Naive thymus-derived CD8-positive, alpha-beta T cell (primary cell): ENCODE measurements around the gene CABLES2. TPM values are rescaled to one million over a fixed set of nuclear protein-coding genes. Genes with fewer than 3 reads are reported as not detected.

Experiments
- ATAC-seq, 2 donors: fragments of 150-1000 bp; cut with Tn5 transposase in 1 of 2; sonication (Bioruptor Pico), chemical (Tn5 transposase) in 1 of 2; 1 replicate in 1 of 2; 2 replicates in 1 of 2; pipeline ENCODE4 v1.10.0; 2021; ENCODE audit warnings: mild to moderate bottlenecking in 2 of 2, moderate library complexity in 2 of 2
- POLR2A ChIA-PET: fragments of 350-600 bp; sonication (Branson Sonifier 250); formaldehyde crosslinking; loops from one replicate; lab custom pipeline; 2021; ENCODE audit warnings: antibody characterized with exemption; lab: Charles Lee
- DNase-seq, 10 donors: peaks; one replicate each; pipeline versions ENCODE4 v3.0.0 to v3.0.0-alpha.2; 2020 to 2022
- H3K27ac Mint-ChIP-seq, 10 donors: one replicate each; pipeline ENCODE4 v1.8.0; 2020 to 2022; ENCODE audit warnings: mild to moderate bottlenecking in 10 of 10, mixed read lengths in 10 of 10, moderate library complexity in 4 of 10, inconsistent platforms in 1 of 10
- H3K27me3 Mint-ChIP-seq, 5 donors: one replicate each; pipeline ENCODE4 v1.8.0; 2021 to 2022; ENCODE audit warnings: mixed read lengths in 5 of 5
- H3K36me3 Mint-ChIP-seq, 3 donors: one replicate each; pipeline ENCODE4 v1.8.0; 2020 to 2022; ENCODE audit warnings: mixed read lengths in 3 of 3, mild to moderate bottlenecking in 2 of 3, inconsistent platforms in 1 of 3
- H3K4me1 Mint-ChIP-seq, 4 donors: one replicate each; pipeline ENCODE4 v1.8.0; 2021 to 2022; ENCODE audit warnings: mixed read lengths in 4 of 4
- H3K4me3 Mint-ChIP-seq, 10 donors: one replicate each; pipeline ENCODE4 v1.8.0; 2020 to 2022; ENCODE audit warnings: mild to moderate bottlenecking in 10 of 10, mixed read lengths in 10 of 10, moderate library complexity in 6 of 10, inconsistent platforms in 1 of 10
- H3K9me3 Mint-ChIP-seq, 9 donors: one replicate each; pipeline ENCODE4 v1.8.0; 2020 to 2022; ENCODE audit warnings: mixed read lengths in 9 of 9, mild to moderate bottlenecking in 3 of 9, inconsistent platforms in 1 of 9, moderate library complexity in 1 of 9
- polyA plus RNA-seq, 3 donors: library from polyadenylated mRNA; unstranded; fragments of 300-500 nt; fragmentation: Illumina TruSeq; gene quantifications; one replicate each; pipeline ENCODE4 v1.2.3, GENCODE V29; 2021
- total RNA-seq, 8 experiments: library from RNA in 2 of 8; stranded (reverse) in 2 of 8; gene quantifications; one replicate each; pipeline ENCODE4 v1.2.3 and lab custom pipeline; 2021 to 2026

CABLES2 gene
- total and polyA plus RNA-seq, 5 experiments from 2014 or later, result 0.83 to 6.4 (median 1.7) TPM

DNA sequence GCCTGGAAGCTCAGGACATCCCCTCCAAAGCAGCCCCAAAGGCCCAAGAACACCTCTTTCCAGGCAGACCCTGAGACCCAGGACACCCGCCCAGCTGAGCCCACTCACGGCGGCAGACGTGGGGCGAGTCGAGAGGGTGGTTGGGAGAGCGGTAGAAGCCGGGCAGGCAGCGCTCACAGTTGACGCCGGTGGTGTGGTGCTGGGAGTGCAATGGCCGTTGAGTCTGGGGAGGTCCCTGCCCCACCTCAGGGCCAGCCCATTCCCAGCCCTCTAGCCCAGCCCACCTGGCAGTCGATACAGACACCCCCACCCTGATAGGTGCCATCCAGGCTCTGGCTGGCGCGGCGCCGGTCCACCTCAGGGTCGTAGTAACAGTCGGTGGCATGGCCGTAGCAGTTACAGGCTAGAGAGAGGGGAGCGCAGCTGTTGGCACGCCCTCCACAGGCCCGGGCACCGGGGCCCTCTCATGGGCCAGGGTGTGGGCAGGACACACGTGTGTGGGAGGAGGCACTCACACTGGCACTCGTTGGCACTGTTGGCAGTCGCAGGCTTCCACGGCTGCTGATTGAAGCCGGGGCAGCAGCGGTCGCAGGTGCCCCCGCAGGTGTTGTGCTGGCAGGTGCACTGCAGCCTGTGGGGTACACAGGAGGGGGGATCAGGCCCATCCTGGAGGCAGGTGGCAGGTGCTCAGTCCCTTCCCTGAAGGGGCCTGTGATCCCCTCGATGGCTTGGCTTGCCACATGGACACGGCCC is 60.5 kb downstream of the CABLES2 start:
- Mint-ChIP-seq H3K4me3 (no peak overlapping the region), H3K27me3 (peaks cover 0 to 5% (median 3%) of the 10 kb centered on the region in 5 donors), H3K4me1 (peaks cover 0 to 2% (median 0%) of the 10 kb centered on the region in 4 donors), H3K9me3 (peaks cover 0 to 14% (median 4%) of the 10 kb centered on the region in 9 donors), H3K27ac (no peak overlapping the region), H3K36me3 (peaks cover 0 to 3% (median 0%) of the 10 kb centered on the region in 3 donors)
- DNase-seq, result no peak
- ATAC-seq, result no peak
- POLR2A ChIA-PET, result no interaction called here

DNA sequence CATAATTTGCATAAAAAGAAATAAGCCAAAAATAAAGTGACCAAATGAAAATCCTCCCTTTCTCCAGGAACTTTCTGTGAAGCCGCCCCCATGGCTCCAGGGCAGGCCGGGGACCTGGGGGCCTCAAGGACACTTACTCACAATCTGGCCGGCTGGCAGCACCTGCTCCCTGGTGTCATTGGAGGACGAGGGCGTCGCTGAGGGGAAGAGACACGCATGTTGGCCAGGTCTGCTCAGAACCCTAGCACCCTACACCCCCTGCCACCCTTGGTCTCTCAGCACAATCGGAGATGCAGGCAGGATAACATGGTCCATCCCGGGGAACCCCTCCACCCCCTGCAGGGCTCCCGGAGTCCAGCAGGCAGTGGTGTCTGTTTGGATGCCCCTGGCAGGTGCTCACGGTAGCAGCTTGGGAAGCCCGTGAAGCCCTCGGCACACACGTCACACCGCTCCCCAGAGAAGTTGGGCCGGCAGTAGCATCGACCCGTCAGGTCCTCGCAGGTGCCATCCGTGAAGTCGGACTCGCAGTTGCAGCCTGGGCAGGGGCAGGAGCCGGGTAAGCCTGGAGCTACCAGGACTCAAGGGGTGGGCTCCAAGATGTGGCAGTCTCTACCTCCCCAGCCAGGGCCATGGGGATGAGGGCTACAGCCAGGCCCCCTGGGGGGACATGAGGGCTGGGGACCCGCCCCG is 61.3 kb downstream of the CABLES2 start:
- DNase-seq, result no peak
- Mint-ChIP-seq H3K27ac (no peak overlapping the region), H3K36me3 (peaks cover 0 to 3% (median 0%) of the 10 kb centered on the region in 3 donors), H3K4me1 (peaks cover 0 to 2% (median 0%) of the 10 kb centered on the region in 4 donors), H3K27me3 (peaks cover 0 to 5% (median 3%) of the 10 kb centered on the region in 5 donors), H3K9me3 (peaks cover 0 to 14% (median 4%) of the 10 kb centered on the region in 9 donors), H3K4me3 (no peak overlapping the region)
- POLR2A ChIA-PET, result no interaction called here
- no peak for ATAC-seq

DNA sequence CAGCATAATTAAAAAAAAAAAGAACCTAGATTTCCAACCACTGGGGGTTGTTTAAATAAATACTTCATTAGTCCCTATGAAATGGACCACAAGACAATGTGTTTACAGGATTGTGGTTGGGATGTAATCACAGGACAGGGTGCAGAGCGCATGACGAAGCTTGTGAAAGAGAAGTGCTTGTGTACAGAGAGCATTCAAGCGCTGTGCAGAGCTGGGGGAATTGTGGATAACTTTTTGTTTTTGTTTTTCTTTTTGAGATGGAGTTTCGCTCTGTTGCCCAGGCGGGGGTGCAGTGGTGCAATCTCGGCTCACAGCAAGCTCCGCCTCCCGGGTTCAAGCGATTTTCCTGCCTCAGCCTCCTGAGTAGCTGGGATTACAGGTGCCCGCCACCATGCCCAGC is 62.3 kb downstream of the CABLES2 start:
- no peak for DNase-seq
- no peak for ATAC-seq
- peaks cover 0 to 3% (median 1%) of the 10 kb centered on the region in 4 donors for H3K4me1 Mint-ChIP-seq
- no peak overlapping the region for H3K27ac Mint-ChIP-seq
- H3K9me3 Mint-ChIP-seq, result peaks cover 0 to 14% (median 4%) of the 10 kb centered on the region in 9 donors
- H3K27me3 Mint-ChIP-seq, result peaks cover 3 to 11% (median 5%) of the 10 kb centered on the region in 5 donors
- peaks cover 0 to 6% (median 0%) of the 10 kb centered on the region in 3 donors for H3K36me3 Mint-ChIP-seq
- POLR2A ChIA-PET, result no interaction called here
- H3K4me3 Mint-ChIP-seq, result no peak overlapping the region

DNA sequence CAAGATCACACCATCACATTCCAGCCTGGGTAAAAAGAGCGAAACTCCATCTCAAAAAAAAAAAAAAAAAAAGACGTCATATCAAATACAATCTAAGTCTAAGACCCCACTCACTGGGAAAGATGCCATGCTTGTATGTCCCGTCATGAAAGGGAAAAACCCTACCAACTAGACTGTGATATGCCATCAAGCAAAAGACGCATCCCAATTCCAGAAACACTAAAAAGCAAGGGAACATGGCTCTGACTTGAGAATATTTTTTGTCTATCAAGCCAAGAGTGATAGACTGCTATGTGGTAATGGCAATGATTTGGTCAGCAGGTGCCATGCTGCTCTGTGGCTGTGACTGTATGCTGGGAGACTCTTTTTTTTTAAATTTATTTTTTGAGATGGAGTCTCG is 63.0 kb downstream of the CABLES2 start:
- Mint-ChIP-seq H3K27me3 (peaks cover 5 to 13% (median 10%) of the 10 kb centered on the region in 5 donors), H3K4me3 (no peak overlapping the region), H3K36me3 (peaks cover 0 to 10% (median 0%) of the 10 kb centered on the region in 3 donors), H3K9me3 (peaks cover 0 to 16% (median 4%) of the 10 kb centered on the region in 9 donors), H3K27ac (no peak overlapping the region), H3K4me1 (peaks cover 0 to 10% (median 0%) of the 10 kb centered on the region in 4 donors)
- ATAC-seq (no peak), DNase-seq (no peak)
- POLR2A ChIA-PET, result no interaction called here

DNA sequence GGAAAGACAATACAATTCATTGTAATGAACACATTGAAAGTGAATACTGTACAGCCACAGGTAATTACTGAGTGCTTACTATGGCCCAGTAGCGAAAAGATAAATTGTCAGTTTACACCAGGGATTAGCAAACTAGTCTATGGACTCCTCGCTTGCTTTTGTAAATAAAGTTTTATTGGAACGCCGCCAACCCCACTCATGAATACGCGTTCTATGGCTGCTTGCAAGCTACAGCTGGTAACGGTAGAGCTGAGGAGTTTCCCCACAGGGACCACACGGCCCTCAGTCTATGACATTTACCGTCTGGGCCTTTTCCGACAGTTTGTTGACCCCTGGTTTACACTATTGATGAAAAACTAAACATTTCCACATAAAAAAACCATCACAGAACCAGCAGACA is 64.2 kb downstream of the CABLES2 start:
- POLR2A ChIA-PET, result no interaction called here
- Mint-ChIP-seq H3K9me3 (peaks cover 0 to 8% (median 0%) of the 10 kb centered on the region in 9 donors), H3K27me3 (peaks cover 5 to 17% (median 10%) of the 10 kb centered on the region in 5 donors), H3K4me1 (peaks cover 0 to 18% (median 0%) of the 10 kb centered on the region in 4 donors), H3K36me3 (peaks cover 0 to 7% (median 0%) of the 10 kb centered on the region in 3 donors), H3K27ac (no peak overlapping the region), H3K4me3 (no peak overlapping the region)
- DNase-seq, result no peak
- ATAC-seq, result no peak

DNA sequence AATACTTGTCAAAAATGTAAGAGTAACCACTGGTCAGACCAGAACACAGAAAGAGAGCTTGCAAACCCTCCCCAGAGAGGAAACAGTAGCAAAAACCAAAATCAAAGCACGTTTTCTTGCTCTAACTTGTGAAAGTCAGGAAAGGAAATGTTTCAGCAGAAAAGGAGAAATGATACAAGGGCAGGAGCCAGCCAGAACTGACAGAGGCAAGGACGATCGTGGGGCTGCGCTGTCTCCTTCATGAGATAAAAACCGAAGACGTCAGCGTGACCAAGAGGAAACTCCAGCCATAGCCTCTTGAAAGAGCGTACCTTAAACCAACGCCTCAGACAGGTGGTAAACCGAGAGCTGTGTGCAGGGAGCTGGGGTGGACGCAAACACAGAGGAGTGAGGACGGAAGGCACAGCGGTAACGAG is 67.4 kb downstream of the CABLES2 start:
- POLR2A ChIA-PET, result no interaction called here
- no peak for DNase-seq

More for the DNA sequence above, 67.4 kb downstream of the CABLES2 start:
- Mint-ChIP-seq H3K4me1 (peaks cover 0 to 31% (median 0%) of the 10 kb centered on the region in 4 donors), H3K4me3 (peak overlapping the region in 1 of 10 donors; percentile 73), H3K36me3 (peaks cover 0 to 7% (median 0%) of the 10 kb centered on the region in 3 donors), H3K27ac (peak overlapping the region in 1 of 10 donors; percentile 71), H3K27me3 (peaks cover 5 to 34% (median 10%) of the 10 kb centered on the region in 5 donors), H3K9me3 (peaks cover 0 to 7% (median 0%) of the 10 kb centered on the region in 9 donors)
- peak in 1 of 2 donors; percentile 42 for ATAC-seq

Other genes with a start within 250 kb of the CABLES2 start
- 10 to 100 TPM; 44.2 to 45.1 TPM for gene MTG2, start 224.3 kb downstream of the CABLES2 start, total RNA-seq
- gene MTG2, start 224.3 kb downstream of the CABLES2 start, polyA plus RNA-seq, result 10 to 100 TPM; 21.8 to 28.5 (median 21.9) TPM
- not detected for gene HRH3, start 187.0 kb downstream of the CABLES2 start, total RNA-seq
- not detected for gene HRH3, start 187.0 kb downstream of the CABLES2 start, polyA plus RNA-seq
- 10 to 100 TPM; 65.8 to 74.5 TPM for gene OSBPL2, start 168.8 kb downstream of the CABLES2 start, total RNA-seq
- 10 to 100 TPM; 15.4 to 22.1 (median 15.9) TPM for gene OSBPL2, start 168.8 kb downstream of the CABLES2 start, polyA plus RNA-seq
- 10 to 100 TPM; 61.1 to 64.0 TPM for gene ADRM1, start 104.3 kb downstream of the CABLES2 start, total RNA-seq
- 10 to 100 TPM; 66.2 to 93.9 (median 68.9) TPM for gene ADRM1, start 104.3 kb downstream of the CABLES2 start, polyA plus RNA-seq
- gene LAMA5, start 40.0 kb downstream of the CABLES2 start, total RNA-seq, result 1 to 10 TPM; 2.5 to 4.0 TPM
- under 1 TPM in 1 of 3 donors, not detected in 2; 0.27 TPM for gene LAMA5, start 40.0 kb downstream of the CABLES2 start, polyA plus RNA-seq
- gene RPS21, start 20.2 kb downstream of the CABLES2 start, total RNA-seq, result 1,000 to 10,000 TPM; 3,205 to 3,496 TPM
- 1,000 to 10,000 TPM; 3,313 to 3,803 (median 3,517) TPM for gene RPS21, start 20.2 kb downstream of the CABLES2 start, polyA plus RNA-seq
- not detected for gene RBBP8NL, start 20.3 kb upstream of the CABLES2 start, total RNA-seq
- gene RBBP8NL, start 20.3 kb upstream of the CABLES2 start, polyA plus RNA-seq, result not detected
- gene GATA5, start 68.7 kb upstream of the CABLES2 start, total RNA-seq, result not detected
- gene GATA5, start 68.7 kb upstream of the CABLES2 start, polyA plus RNA-seq, result not detected
- 1 to 10 TPM; 1.4 TPM for gene SLCO4A1, start 235.2 kb upstream of the CABLES2 start, total RNA-seq
- gene SLCO4A1, start 235.2 kb upstream of the CABLES2 start, polyA plus RNA-seq, result under 1 TPM in 1 of 3 donors, not detected in 2; 0.93 TPM